HepG2 (cell line): Measurements from ENCODE around the gene ABHD17B. TPM values are rescaled to one million over a fixed set of nuclear protein-coding genes. Genes with fewer than 3 reads are reported as not detected.

ENCODE experiments used
- ATAC-seq: fragments of 200-7000 bp; cut with Tn5 transposase; 3 replicates; pipeline ENCODE4 v1.9.1; 2020; ENCODE audit warnings: mild to moderate bottlenecking, moderate library complexity
- BruUV-seq: library from RNA; stranded (reverse); fragments of 400-500 nt; replicated peaks from 2 replicates; lab custom pipeline; 2021; lab: Mats Ljungman, UMichigan
- CTCF ChIA-PET: fragments of 300-600 bp; formaldehyde crosslinking; extraction: SDS; loops from one replicate; lab custom pipeline; 2021; ENCODE audit warnings: low total read pairs, inconsistent platforms, low intra/inter-chr PET ratio; lab: Yijun Ruan, JAX
- POLR2A ChIA-PET: fragments of 350-600 bp; sonication (Branson Sonifier 250); formaldehyde crosslinking; loops from one replicate; lab custom pipeline; 2020; ENCODE audit warnings: antibody characterized with exemption, inconsistent platforms; lab: Yijun Ruan, JAX
- DNase-seq: peaks from one replicate; pipeline ENCODE4 v3.0.0-alpha.2; 2015; ENCODE audit warnings: low spot score
- FAIRE-seq: peaks from 3 replicates; lab custom pipeline; 2011; peaks lifted over from hg19 to GRCh38; lab: Jason Lieb, UNC
- H2AFZ ChIP-seq: one replicate; pipeline ENCODE4 v1.6.1; 2011; ENCODE audit warnings: low read length, inconsistent platforms
- H3K27ac ChIP-seq: fragments of 300-600 bp; 3 replicates; pipeline ENCODE4 v1.8.0; 2011; ENCODE audit warnings: mixed run types, mild to moderate bottlenecking, mixed read lengths, low read length, inconsistent platforms; ENCODE audit not compliant: insufficient read depth; ENCODE audit errors: extremely low read length
- H3K27me3 ChIP-seq, 2 experiments: fragments of 200-600 bp in 1 of 2; 2 replicates in 1 of 2; 3 replicates in 1 of 2; pipeline versions ENCODE4 v1.6.0 to v1.8.0; 2011; ENCODE audit warnings: low read length in 2 of 2, mild to moderate bottlenecking in 2 of 2, moderate library complexity in 2 of 2, inconsistent platforms in 1 of 2; ENCODE audit not compliant: insufficient read depth in 2 of 2, control insufficient read depth in 1 of 2
- H3K36me3 ChIP-seq, 2 experiments: fragments of 200-600 bp in 1 of 2; replicated peaks in 1 of 2; 2 replicates in 1 of 2; 3 replicates in 1 of 2; pipeline versions ENCODE4 v1.5.1 to v1.8.0; 2011; ENCODE audit warnings: low read length in 2 of 2, inconsistent platforms in 1 of 2; ENCODE audit not compliant: insufficient read depth in 2 of 2, control insufficient read depth in 1 of 2
- H3K4me1 ChIP-seq: 2 replicates; pipeline ENCODE4 v1.5.1; 2012; ENCODE audit warnings: low read length, inconsistent platforms; ENCODE audit not compliant: insufficient read depth
- H3K4me2 ChIP-seq: 2 replicates; pipeline ENCODE4 v1.6.0; 2011; ENCODE audit warnings: low read depth, low read length, inconsistent platforms
- H3K4me3 ChIP-seq, 3 experiments: fragments of 200-600 bp in 1 of 3; sonication (generic), shearing (Covaris generic) in 1 of 3; replicated peaks in 1 of 3; 2 replicates each; pipeline ENCODE4 v1.5.1; 2011 to 2016; ENCODE audit warnings: low read length in 3 of 3, inconsistent platforms in 2 of 3, low read depth in 2 of 3, mild to moderate bottlenecking in 2 of 3, control low read depth in 1 of 3, mixed read lengths in 1 of 3; ENCODE audit not compliant: insufficient read depth in 1 of 3
- H3K79me2 ChIP-seq: one replicate; pipeline ENCODE4 v1.6.1; 2011; ENCODE audit warnings: low read length, inconsistent platforms; ENCODE audit not compliant: insufficient read depth
- H3K9ac ChIP-seq: 2 replicates; pipeline ENCODE4 v1.6.0; 2011; ENCODE audit warnings: mild to moderate bottlenecking, low read depth, low read length, inconsistent platforms; ENCODE audit not compliant: insufficient read depth
- H3K9me3 ChIP-seq: 2 replicates; pipeline ENCODE4 v1.5.1; 2012; ENCODE audit warnings: mild to moderate bottlenecking, low read length
- H4K20me1 ChIP-seq: 2 replicates; pipeline ENCODE4 v1.6.0; 2011; ENCODE audit warnings: inconsistent platforms, mild to moderate bottlenecking, low read length, moderate library complexity; ENCODE audit not compliant: insufficient read depth
- ARNT ChIP-seq: fragments of 450-650 bp; IDR thresholded peaks from 2 replicates; pipeline ENCODE4 v1.6.1; 2017
- ATF2 ChIP-seq: sonication (generic); formaldehyde crosslinking; IDR thresholded peaks from 2 replicates; pipeline ENCODE4 v1.4.0; 2020; ENCODE audit warnings: missing genetic modification reagents
- HOXA5 ChIP-seq: sonication (generic); formaldehyde crosslinking; IDR thresholded peaks from 2 replicates; pipeline ENCODE4 v1.4.0; 2020; ENCODE audit warnings: missing genetic modification reagents
- MYNN ChIP-seq: sonication (generic); formaldehyde crosslinking; IDR thresholded peaks from 2 replicates; pipeline ENCODE4 v1.4.0; 2020; ENCODE audit warnings: mild to moderate bottlenecking, low read depth, missing genetic modification reagents
- PPARG ChIP-seq: conservative IDR thresholded peaks from 2 replicates; pipeline ENCODE4 v1.6.1; 2016; ENCODE audit warnings: missing biosample characterization, missing genetic modification reagents
- PRPF4 ChIP-seq: fragments of 200-400 bp; formaldehyde crosslinking; IDR thresholded peaks from 2 replicates; pipeline ENCODE4 v1.6.1; 2016; ENCODE audit warnings: low read length, low read depth; ENCODE audit not compliant: poor library complexity, severe bottlenecking
- SMARCE1 ChIP-seq: fragments of 450-650 bp; IDR thresholded peaks from 2 replicates; pipeline ENCODE4 v1.6.1; 2017; ENCODE audit warnings: borderline replicate concordance
- SP1 ChIP-seq, 2 experiments: fragments of 450-650 bp in 1 of 2; sonication (generic) in 1 of 2; formaldehyde crosslinking in 1 of 2; IDR thresholded peaks; 2 replicates each; pipeline versions ENCODE4 v1.4.0 to v1.6.1; 2016 to 2020; ENCODE audit warnings: missing genetic modification reagents in 1 of 2
- STAG1 ChIP-seq: sonication (generic); formaldehyde crosslinking; IDR thresholded peaks from 2 replicates; pipeline ENCODE4 v1.4.0; 2020; ENCODE audit warnings: missing genetic modification reagents
- TRIM24 ChIP-seq: sonication (generic); formaldehyde crosslinking; IDR thresholded peaks from 2 replicates; pipeline ENCODE4 v1.8.0; 2022; ENCODE audit warnings: mild to moderate bottlenecking, missing genetic modification reagents
- ZBTB7A ChIP-seq: sonication (generic); formaldehyde crosslinking; IDR thresholded peaks from 2 replicates; pipeline ENCODE4 v1.8.0; 2022; ENCODE audit warnings: mild to moderate bottlenecking, missing genetic modification reagents
- ZNF451 ChIP-seq: sonication (generic); formaldehyde crosslinking; IDR thresholded peaks from 2 replicates; pipeline ENCODE4 v1.5.0; 2020; ENCODE audit warnings: mild to moderate bottlenecking, missing genetic modification reagents
- ZNF577 ChIP-seq: sonication (generic); formaldehyde crosslinking; IDR thresholded peaks from 2 replicates; pipeline ENCODE4 v1.4.0; 2020; ENCODE audit warnings: mild to moderate bottlenecking, low read depth, missing genetic modification reagents, borderline replicate concordance
- ZNF678 ChIP-seq: sonication (generic); formaldehyde crosslinking; IDR thresholded peaks from 2 replicates; pipeline ENCODE4 v1.4.0; 2020; ENCODE audit warnings: mild to moderate bottlenecking, missing genetic modification reagents
- ZNF704 ChIP-seq: sonication (generic); formaldehyde crosslinking; IDR thresholded peaks from 2 replicates; pipeline ENCODE4 v1.8.1; 2023; ENCODE audit warnings: mild to moderate bottlenecking, inconsistent platforms, moderate library complexity, missing genetic modification reagents, borderline replicate concordance
- ZNF713 ChIP-seq: sonication (generic); formaldehyde crosslinking; IDR thresholded peaks from 2 replicates; pipeline ENCODE4 v1.4.0; 2020; ENCODE audit warnings: mild to moderate bottlenecking, missing genetic modification reagents
- ZNF878 ChIP-seq: sonication (generic); formaldehyde crosslinking; IDR thresholded peaks from 2 replicates; pipeline ENCODE4 v1.8.1; 2023; ENCODE audit warnings: mild to moderate bottlenecking, missing genetic modification reagents, moderate library complexity
- WGBS: methylation state at CpG from one replicate; pipeline ENCODE4 v1.1.6; 2017; ENCODE audit warnings: low lambda C conversion rate; 5-methylcytosine and 5-hydroxymethylcytosine counted together
- in situ Hi-C: cut with HindIII; loops from 2 replicates; pipeline ENCODE4 v1.10.0; 2017; ENCODE audit warnings: low pct_unique_long_range_greater_than_20kb; ENCODE audit not compliant: extremely low pct_ligation_motif_present
- intact Hi-C: fragments of 100-400 bp; cut with micrococcal nuclease; formaldehyde crosslinking; loops from one replicate; pipeline ENCODE4 v1.10.0; 2022; ENCODE audit not compliant: unreplicated experiment
- polyA plus RNA-seq, 8 experiments: library from polyadenylated mRNA; depleted of rRNA in 3 of 8; stranded (reverse) in 7 of 8; unstranded in 1 of 8; fragments of >200 nt; fragmentation: Illumina TruSeq in 4 of 8; extraction: Trizol in 4 of 8; gene quantifications; 2 replicates each; pipeline versions ENCODE4 v1.2.1 to v1.2.3, GENCODE V29; 2011 to 2016; ENCODE audit warnings: low read depth in 4 of 8, missing spikeins in 1 of 8, mixed read lengths in 1 of 8; ENCODE audit not compliant: insufficient read depth in 1 of 8
- total RNA-seq, 5 experiments: library from RNA; depleted of rRNA; stranded (reverse); fragments of >200 nt; fragmentation: Illumina TruSeq; extraction: Trizol; gene quantifications; 2 replicates each; pipeline ENCODE4 v1.2.3, GENCODE V29; 2016; ENCODE audit warnings: low read depth in 1 of 5
- TF ChIP-seq, protein P1 (sequence below): sonication (generic); formaldehyde crosslinking; IDR thresholded peaks from 2 replicates; pipeline ENCODE4 v1.4.0; 2020; ENCODE audit warnings: missing genetic modification reagents

The ABHD17B gene
- total and polyA plus RNA-seq, 2 of the 13 experiments (the other 11 are each of a cell fraction or from before 2014, with no cell fraction given) = 11.3 to 22.0 TPM

- H3K27me3 ChIP-seq = no peaks in the 10 kb centered on the region
- H3K4me1 ChIP-seq = peaks cover 11% of the 10 kb centered on the region
- TF ChIP-seq TRIM24 (no peak), SP1 (IDR thresholded peaks at IDR 0.05) (no peak), SP1 (CRISPR knock-in tag; IDR thresholded peaks at IDR 0.05) (no peak), ZNF713 (CRISPR knock-in tag) (no peak), ZNF451 (CRISPR knock-in tag) (no peak), ZBTB7A (CRISPR knock-in tag) (no peak), ZNF704 (CRISPR knock-in tag) (no peak), ZNF678 (CRISPR knock-in tag) (no peak), ZNF878 (no peak), HOXA5 (CRISPR knock-in tag) (no peak), ARNT (no peak), ATF2 (no peak), MYNN (no peak), SMARCE1 (no peak), PPARG (no peak), STAG1 (CRISPR knock-in tag) (no peak), PRPF4 (no peak), ZNF577 (CRISPR knock-in tag) (no peak)
- TF ChIP-seq, protein P1, sequence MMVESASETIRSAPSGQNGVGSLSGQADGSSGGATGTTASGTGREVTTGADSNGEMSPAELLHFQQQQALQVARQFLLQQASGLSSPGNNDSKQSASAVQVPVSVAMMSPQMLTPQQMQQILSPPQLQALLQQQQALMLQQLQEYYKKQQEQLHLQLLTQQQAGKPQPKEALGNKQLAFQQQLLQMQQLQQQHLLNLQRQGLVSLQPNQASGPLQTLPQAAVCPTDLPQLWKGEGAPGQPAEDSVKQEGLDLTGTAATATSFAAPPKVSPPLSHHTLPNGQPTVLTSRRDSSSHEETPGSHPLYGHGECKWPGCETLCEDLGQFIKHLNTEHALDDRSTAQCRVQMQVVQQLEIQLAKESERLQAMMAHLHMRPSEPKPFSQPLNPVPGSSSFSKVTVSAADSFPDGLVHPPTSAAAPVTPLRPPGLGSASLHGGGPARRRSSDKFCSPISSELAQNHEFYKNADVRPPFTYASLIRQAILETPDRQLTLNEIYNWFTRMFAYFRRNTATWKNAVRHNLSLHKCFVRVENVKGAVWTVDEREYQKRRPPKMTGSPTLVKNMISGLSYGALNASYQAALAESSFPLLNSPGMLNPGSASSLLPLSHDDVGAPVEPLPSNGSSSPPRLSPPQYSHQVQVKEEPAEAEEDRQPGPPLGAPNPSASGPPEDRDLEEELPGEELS (CRISPR knock-in tag) = no peak
- DNase-seq (no peak), ATAC-seq (peak; percentile 41; the same call in 2 of the 3 replicates), FAIRE-seq (no peak)
- no peak overlapping the region for H3K27ac ChIP-seq
- no peaks in the 10 kb centered on the region for H3K79me2 ChIP-seq
- in situ Hi-C loops = no loop called here
- H3K9ac ChIP-seq = no peak overlapping the region
- intact Hi-C loops = no loop called here
- peaks cover 14% of the 10 kb centered on the region for H3K9me3 ChIP-seq
- no peak overlapping the region for H3K4me2 ChIP-seq
- 74% methylated on average over 2 of the region's 2 CpGs for WGBS
- no peak overlapping the region for H2AFZ ChIP-seq
- CTCF ChIA-PET = no interaction called here
- no TSS peak for BruUV-seq
- no peaks in the 10 kb centered on the region; the same call in 1 of the 2 replicates for H4K20me1 ChIP-seq
- H3K36me3 ChIP-seq = no peaks in the 10 kb centered on the region
- no peak overlapping the region for H3K4me3 ChIP-seq
- POLR2A ChIA-PET = no interaction called here
Observed at GRCh38 chr9:71858102-71858798, 52.7 kb downstream of the ABHD17B start.
